PFSK-1 (cell line): ENCODE data around the gene C6.

Source experiments
- POLR2AphosphoS5 ChIP-seq: IDR thresholded peaks from 2 replicates; pipeline ENCODE4 v1.6.1; 2012; ENCODE audit warnings: low read depth, mild to moderate bottlenecking, control low read depth, low read length, moderate library complexity
- TAF1 ChIP-seq: IDR thresholded peaks from 2 replicates; pipeline ENCODE4 v1.6.1; 2012; ENCODE audit warnings: low read length, control low read depth, borderline replicate concordance; ENCODE audit not compliant: insufficient read depth

GRCh38 chr5:41120600-41120999 lies 92.7 kb downstream of the C6 start:
- TF ChIP-seq TAF1 (no peak), POLR2AphosphoS5 (no peak)
